ENCODE results near the gene PPIL3.

DNA sequence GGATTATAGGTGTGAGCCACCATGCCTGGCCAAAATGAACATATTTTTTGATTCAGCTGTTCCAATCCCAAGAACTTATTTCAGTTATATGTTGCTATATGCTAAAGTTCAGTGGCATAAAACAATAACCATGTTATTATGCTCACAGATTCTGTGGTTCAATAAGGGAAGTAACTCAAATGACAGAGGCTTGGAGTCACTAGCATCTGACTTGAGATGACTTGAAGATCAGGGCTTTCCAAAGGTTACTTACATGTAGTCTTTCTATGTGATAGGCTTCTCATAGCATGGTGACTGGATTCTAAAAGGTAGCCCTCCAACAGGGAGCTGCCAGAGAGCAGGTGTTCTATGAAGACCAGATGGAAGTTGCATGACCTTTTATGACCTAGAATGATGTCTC is 41.6 kb downstream of the PPIL3 start:
- TF ChIP-seq, protein P1, sequence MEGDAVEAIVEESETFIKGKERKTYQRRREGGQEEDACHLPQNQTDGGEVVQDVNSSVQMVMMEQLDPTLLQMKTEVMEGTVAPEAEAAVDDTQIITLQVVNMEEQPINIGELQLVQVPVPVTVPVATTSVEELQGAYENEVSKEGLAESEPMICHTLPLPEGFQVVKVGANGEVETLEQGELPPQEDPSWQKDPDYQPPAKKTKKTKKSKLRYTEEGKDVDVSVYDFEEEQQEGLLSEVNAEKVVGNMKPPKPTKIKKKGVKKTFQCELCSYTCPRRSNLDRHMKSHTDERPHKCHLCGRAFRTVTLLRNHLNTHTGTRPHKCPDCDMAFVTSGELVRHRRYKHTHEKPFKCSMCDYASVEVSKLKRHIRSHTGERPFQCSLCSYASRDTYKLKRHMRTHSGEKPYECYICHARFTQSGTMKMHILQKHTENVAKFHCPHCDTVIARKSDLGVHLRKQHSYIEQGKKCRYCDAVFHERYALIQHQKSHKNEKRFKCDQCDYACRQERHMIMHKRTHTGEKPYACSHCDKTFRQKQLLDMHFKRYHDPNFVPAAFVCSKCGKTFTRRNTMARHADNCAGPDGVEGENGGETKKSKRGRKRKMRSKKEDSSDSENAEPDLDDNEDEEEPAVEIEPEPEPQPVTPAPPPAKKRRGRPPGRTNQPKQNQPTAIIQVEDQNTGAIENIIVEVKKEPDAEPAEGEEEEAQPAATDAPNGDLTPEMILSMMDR (IDR thresholded peaks at IDR 0.05; ENCODE audit: insufficient read depth, low read length, poor library complexity, severe bottlenecking) = no peak
- no peak for TF ChIP-seq EZH2phosphoT487 (conservative IDR thresholded peaks at IDR 0.05; ENCODE audit: low read length)
